Activated CD4-positive, alpha-beta T cell treated with anti-CD3 and anti-CD28 coated beads for 36 hours (primary cell): ENCODE results near the gene PDE4B. TPM values are rescaled to one million over a fixed set of nuclear protein-coding genes. Genes with fewer than 3 reads are reported as not detected.

Experiments
- ATAC-seq: fragments of 200-7000 bp; cut with Tn5 transposase; one replicate; pipeline ENCODE4 v1.10.0; 2021; ENCODE audit warnings: mild to moderate bottlenecking, moderate library complexity
- CTCF ChIA-PET: fragments of 350-600 bp; sonication (Branson Sonifier 250); formaldehyde crosslinking; loops from one replicate; lab custom pipeline; 2021; ENCODE audit warnings: antibody characterized with exemption; lab: Charles Lee
- POLR2A ChIA-PET: fragments of 350-600 bp; sonication (Branson Sonifier 250); formaldehyde crosslinking; loops from one replicate; lab custom pipeline; 2021; ENCODE audit warnings: antibody characterized with exemption, inconsistent platforms; lab: Charles Lee
- DNase-seq: peaks from one replicate; pipeline ENCODE4 v3.0.0-alpha.2; 2020
- H3K27ac Mint-ChIP-seq: one replicate; pipeline ENCODE4 v1.8.0; 2021; ENCODE audit warnings: mixed read lengths
- H3K27me3 Mint-ChIP-seq: one replicate; pipeline ENCODE4 v1.8.0; 2021; ENCODE audit warnings: mixed read lengths
- H3K36me3 Mint-ChIP-seq: one replicate; pipeline ENCODE4 v1.8.0; 2021; ENCODE audit warnings: low read depth, mixed read lengths
- H3K4me1 Mint-ChIP-seq: one replicate; pipeline ENCODE4 v1.8.0; 2021; ENCODE audit warnings: mixed read lengths
- H3K4me3 Mint-ChIP-seq: one replicate; pipeline ENCODE4 v1.8.0; 2021; ENCODE audit warnings: mild to moderate bottlenecking, moderate library complexity, mixed read lengths
- H3K9me3 Mint-ChIP-seq: one replicate; pipeline ENCODE4 v1.8.0; 2021; ENCODE audit warnings: low read depth, mixed read lengths
- intact Hi-C, 2 experiments: fragments of 100-400 bp; cut with DNase I in 1 of 2; cut with micrococcal nuclease in 1 of 2; formaldehyde crosslinking; loops; one replicate each; pipeline versions ENCODE4 v1.14.2 to v1.15.1; 2022 to 2024; cut with DNase I, micrococcal nuclease
- total RNA-seq, 2 experiments: library from RNA; stranded (reverse); gene quantifications; one replicate each; pipeline ENCODE4 v1.2.3, GENCODE V29; 2021

Gene PDE4B
- total RNA-seq, 2 experiments from 2014 or later: 24.2 to 24.7 TPM

DNA sequence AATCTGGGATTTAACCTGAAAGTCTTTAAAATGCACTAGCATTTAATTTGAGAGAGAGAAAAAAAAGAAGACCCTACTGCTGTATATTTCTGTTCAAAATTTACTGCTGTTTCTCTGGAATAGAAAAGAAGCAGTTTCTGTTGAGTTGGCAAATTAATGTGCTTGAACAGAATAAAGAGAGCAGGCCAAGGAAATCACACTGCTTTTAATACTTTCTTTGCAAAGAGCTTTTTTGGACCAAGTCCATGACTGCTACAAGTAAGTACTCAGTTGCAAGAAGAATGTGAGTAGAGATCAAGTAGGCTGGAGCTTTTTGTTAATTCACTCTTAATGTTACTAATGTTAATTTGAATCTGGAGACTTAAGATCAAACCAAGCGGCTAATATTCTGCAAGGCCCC is 405.1 kb downstream of the PDE4B start:
- intact Hi-C loops: no loop called here
- no peaks in the 10 kb centered on the region for H3K4me1 Mint-ChIP-seq
- no peak for ATAC-seq
- no peak overlapping the region for H3K27ac Mint-ChIP-seq
- no peak for DNase-seq
- H3K9me3 Mint-ChIP-seq: no peaks in the 10 kb centered on the region
- no peaks in the 10 kb centered on the region for H3K36me3 Mint-ChIP-seq
- ChIA-PET POLR2A (no interaction called here), CTCF (interaction anchor here (0.6 kb wide), 1 partner anchor 258 kb away, joined by 4 read pairs; no protein-coding TSS in a partner anchor)
- no peaks in the 10 kb centered on the region for H3K27me3 Mint-ChIP-seq
- no peak overlapping the region for H3K4me3 Mint-ChIP-seq

DNA sequence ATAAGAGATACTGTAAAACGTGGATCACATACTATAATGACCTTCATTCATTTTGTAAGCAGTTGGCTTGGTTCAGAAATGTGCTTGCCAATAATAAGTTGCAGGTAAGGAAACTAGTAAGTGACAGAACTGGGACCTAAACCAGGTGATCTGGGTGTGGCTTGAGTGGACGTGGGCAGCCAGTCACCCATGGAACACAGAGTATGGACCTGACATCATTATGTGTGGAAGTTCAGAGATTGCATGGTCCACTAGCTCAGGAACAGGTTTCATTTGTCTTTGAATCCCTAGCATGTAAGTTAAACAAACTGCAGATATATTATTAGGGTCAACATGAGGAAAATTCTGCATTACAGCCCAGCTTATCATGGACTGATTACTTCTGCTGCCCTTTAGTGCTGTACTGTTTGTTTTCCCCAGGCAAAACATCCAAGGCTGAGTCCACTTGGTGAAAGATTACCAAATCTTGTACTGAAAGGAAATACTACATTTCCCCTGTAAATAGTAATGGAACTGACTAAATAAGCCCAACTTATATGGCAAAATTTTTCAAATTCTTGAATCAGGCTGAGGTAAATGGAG is 414.0 kb downstream of the PDE4B start:
- peaks cover 2% of the 10 kb centered on the region for H3K27me3 Mint-ChIP-seq
- peak overlapping the region; percentile 5 for H3K27ac Mint-ChIP-seq
- peaks cover 3% of the 10 kb centered on the region for H3K9me3 Mint-ChIP-seq
- H3K36me3 Mint-ChIP-seq: no peaks in the 10 kb centered on the region
- H3K4me3 Mint-ChIP-seq: no peak overlapping the region
- intact Hi-C loops: no loop called here
- ChIA-PET CTCF (interaction anchor here (1.0 to 1.6 kb wide), 2 partner anchors 239 to 975 kb away, joined by 4 read pairs; no protein-coding TSS in a partner anchor), POLR2A (interaction anchor here (0.7 kb wide), 1 partner anchor 66 kb away, joined by 4 read pairs; no protein-coding TSS in a partner anchor)
- DNase-seq (no peak), ATAC-seq (no peak)
- no peaks in the 10 kb centered on the region for H3K4me1 Mint-ChIP-seq

GRCh38 chr1:66207484-66207883 is 414.8 kb downstream of the PDE4B start:
- ATAC-seq (no peak), DNase-seq (no peak)
- no peak overlapping the region for H3K4me3 Mint-ChIP-seq
- POLR2A ChIA-PET: interaction anchor here (0.7 kb wide), 1 partner anchor 67 kb away, joined by 4 read pairs; no protein-coding TSS in a partner anchor
- H3K36me3 Mint-ChIP-seq: no peaks in the 10 kb centered on the region
- H3K4me1 Mint-ChIP-seq: no peaks in the 10 kb centered on the region
- H3K27ac Mint-ChIP-seq: no peak overlapping the region
- H3K27me3 Mint-ChIP-seq: peaks cover 2% of the 10 kb centered on the region
- H3K9me3 Mint-ChIP-seq: peaks cover 3% of the 10 kb centered on the region
- intact Hi-C loops: no loop called here
- CTCF ChIA-PET: interaction anchor here (1.0 to 2.1 kb wide), 3 partner anchors 13 to 239 kb away, joined by 3 to 5 read pairs (median 4); no protein-coding TSS in a partner anchor

DNA sequence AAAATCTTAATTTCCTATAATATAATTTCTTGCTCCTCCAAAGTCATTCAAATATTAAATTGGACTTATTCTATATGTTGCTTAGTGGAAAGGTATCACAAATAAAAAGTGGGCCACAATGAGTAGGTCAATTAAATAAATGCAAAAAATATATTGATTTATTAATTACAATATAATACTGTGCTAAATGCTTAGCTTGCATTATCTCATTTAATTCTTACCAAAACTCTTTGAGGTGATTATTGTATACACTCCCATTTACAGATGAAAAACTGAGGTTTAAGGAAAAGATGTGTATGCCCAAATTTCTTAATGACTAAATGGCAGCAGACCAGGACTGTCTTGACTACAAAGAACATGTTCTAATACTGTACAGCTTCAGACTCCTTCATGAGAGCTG is 415.9 kb downstream of the PDE4B start:
- no peak overlapping the region for H3K4me3 Mint-ChIP-seq
- peaks cover 3% of the 10 kb centered on the region for H3K9me3 Mint-ChIP-seq
- no peak for ATAC-seq
- CTCF ChIA-PET: interaction anchor here (1.0 to 2.1 kb wide), 3 partner anchors 15 to 198 kb away, joined by 3 to 5 read pairs (median 3); no protein-coding TSS in a partner anchor
- DNase-seq: no peak
- intact Hi-C loops: no loop called here
- H3K27me3 Mint-ChIP-seq: peaks cover 2% of the 10 kb centered on the region
- POLR2A ChIA-PET: interaction anchor here (0.9 kb wide), 1 partner anchor 27 kb away, joined by 3 read pairs; no protein-coding TSS in a partner anchor
- H3K4me1 Mint-ChIP-seq: no peaks in the 10 kb centered on the region
- no peak overlapping the region for H3K27ac Mint-ChIP-seq
- no peaks in the 10 kb centered on the region for H3K36me3 Mint-ChIP-seq

GRCh38 chr1:66210635-66211244 is 418.0 kb downstream of the PDE4B start:
- Mint-ChIP-seq H3K36me3 (no peaks in the 10 kb centered on the region), H3K4me3 (no peak overlapping the region), H3K9me3 (no peaks in the 10 kb centered on the region), H3K27me3 (peaks cover 2% of the 10 kb centered on the region), H3K4me1 (peaks cover 14% of the 10 kb centered on the region), H3K27ac (no peak overlapping the region)
- no peak for ATAC-seq
- POLR2A ChIA-PET: no interaction called here
- CTCF ChIA-PET: no interaction called here
- intact Hi-C loops: no loop called here
- DNase-seq: no peak

GRCh38 chr1:66211521-66211920 is 418.8 kb downstream of the PDE4B start:
- no peak overlapping the region for H3K4me3 Mint-ChIP-seq
- ChIA-PET POLR2A (no interaction called here), CTCF (interaction anchor here (0.8 kb wide), 1 partner anchor 31 kb away, joined by 3 read pairs; no protein-coding TSS in a partner anchor)
- H3K9me3 Mint-ChIP-seq: no peaks in the 10 kb centered on the region
- no peak for DNase-seq
- no peak overlapping the region for H3K27ac Mint-ChIP-seq
- H3K36me3 Mint-ChIP-seq: no peaks in the 10 kb centered on the region
- H3K27me3 Mint-ChIP-seq: peaks cover under 1% of the 10 kb centered on the region
- intact Hi-C loops: no loop called here
- ATAC-seq: no peak
- peaks cover 14% of the 10 kb centered on the region for H3K4me1 Mint-ChIP-seq

GRCh38 chr1:66213491-66213890 is 420.8 kb downstream of the PDE4B start:
- H3K4me1 Mint-ChIP-seq: peaks cover 14% of the 10 kb centered on the region
- ATAC-seq (no peak), DNase-seq (no peak)
- no peak overlapping the region for H3K27ac Mint-ChIP-seq
- H3K4me3 Mint-ChIP-seq: no peak overlapping the region
- intact Hi-C loops: no loop called here
- H3K36me3 Mint-ChIP-seq: no peaks in the 10 kb centered on the region
- POLR2A ChIA-PET: no interaction called here
- no peaks in the 10 kb centered on the region for H3K9me3 Mint-ChIP-seq
- CTCF ChIA-PET: interaction anchor here (1.6 kb wide), 1 partner anchor 22 kb away, joined by 3 read pairs; no protein-coding TSS in a partner anchor
- no peaks in the 10 kb centered on the region for H3K27me3 Mint-ChIP-seq

DNA sequence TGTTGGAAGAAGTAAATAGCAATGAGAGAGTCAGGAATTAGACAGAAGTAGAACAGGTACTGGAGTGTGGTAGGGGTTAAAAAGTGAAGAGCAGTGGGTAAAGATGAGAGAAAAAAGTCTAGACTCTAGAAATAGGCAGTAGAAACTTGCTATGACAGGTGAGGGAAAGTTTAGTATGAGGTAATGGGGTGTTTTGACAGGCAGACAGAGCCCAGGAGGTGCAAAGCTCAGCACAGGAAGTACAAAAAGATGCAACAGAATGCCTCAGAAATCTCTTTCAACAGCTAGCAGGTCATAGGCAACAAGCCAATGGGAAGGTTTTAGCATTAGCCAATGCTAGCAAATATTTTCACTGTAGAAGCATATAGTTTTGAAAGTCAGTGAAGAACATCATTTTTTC is 422.2 kb downstream of the PDE4B start:
- ATAC-seq (peak; percentile 93), DNase-seq (peak; percentile 37)
- Mint-ChIP-seq H3K36me3 (no peaks in the 10 kb centered on the region), H3K27me3 (no peaks in the 10 kb centered on the region), H3K9me3 (no peaks in the 10 kb centered on the region), H3K27ac (peak overlapping the region; percentile 52), H3K4me1 (peaks cover 14% of the 10 kb centered on the region), H3K4me3 (no peak overlapping the region)
- ChIA-PET POLR2A (no interaction called here), CTCF (interaction anchor here (1.0 to 1.6 kb wide), 4 partner anchors 9 to 255 kb away, joined by 3 to 4 read pairs (median 4); no protein-coding TSS in a partner anchor)
- intact Hi-C loops: loop anchor here in 1 of 2 experiments (5.0 kb wide), 1 partner anchor 33 kb away; no protein-coding TSS in a partner anchor

DNA sequence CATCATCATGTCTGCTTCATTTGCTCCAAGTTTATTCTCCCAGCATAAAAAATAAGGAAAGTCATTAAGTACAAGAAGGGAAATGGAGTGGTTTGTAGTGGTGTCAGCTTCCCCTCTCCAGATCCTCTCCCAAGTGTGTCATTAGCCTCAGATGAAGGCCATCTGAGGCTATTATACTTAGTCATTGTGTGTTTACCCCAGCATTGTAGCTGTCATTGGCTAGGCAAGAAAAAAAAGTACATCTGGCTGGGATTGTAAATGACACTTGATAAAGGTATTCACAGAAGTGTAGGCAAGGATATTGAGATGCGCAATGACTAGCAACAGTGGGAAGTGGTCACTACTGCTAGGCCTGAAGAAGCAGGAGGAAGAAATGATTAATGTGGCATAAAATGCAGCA is 424.3 kb downstream of the PDE4B start:
- Mint-ChIP-seq H3K27me3 (no peaks in the 10 kb centered on the region), H3K4me3 (no peak overlapping the region), H3K9me3 (no peaks in the 10 kb centered on the region), H3K36me3 (no peaks in the 10 kb centered on the region), H3K27ac (no peak overlapping the region), H3K4me1 (peaks cover 14% of the 10 kb centered on the region)
- DNase-seq (no peak), ATAC-seq (no peak)
- intact Hi-C loops: loop anchor here in 1 of 2 experiments (5.0 kb wide), 1 partner anchor 35 kb away; no protein-coding TSS in a partner anchor
- CTCF ChIA-PET: interaction anchor here (2.2 kb wide), 1 partner anchor 26 kb away, joined by 9 read pairs; no protein-coding TSS in a partner anchor
- POLR2A ChIA-PET: no interaction called here

- peaks cover 14% of the 10 kb centered on the region for H3K4me1 Mint-ChIP-seq
- no peaks in the 10 kb centered on the region for H3K27me3 Mint-ChIP-seq
- no peak for ATAC-seq
- intact Hi-C loops: loop anchor here in 1 of 2 experiments (5.0 kb wide), 1 partner anchor 35 kb away; no protein-coding TSS in a partner anchor
- ChIA-PET POLR2A (no interaction called here), CTCF (interaction anchor here (0.7 to 2.2 kb wide), 2 partner anchors 10 to 25 kb away, joined by 3 to 9 read pairs; no protein-coding TSS in a partner anchor)
- no peak for DNase-seq
- H3K27ac Mint-ChIP-seq: no peak overlapping the region
- H3K36me3 Mint-ChIP-seq: no peaks in the 10 kb centered on the region
- H3K9me3 Mint-ChIP-seq: no peaks in the 10 kb centered on the region
- H3K4me3 Mint-ChIP-seq: no peak overlapping the region
These were observed 424.9 kb downstream of the PDE4B start for GRCh38 chr1:66217561-66217960.

GRCh38 chr1:66220477-66220876 is 427.8 kb downstream of the PDE4B start:
- no peak overlapping the region for H3K4me3 Mint-ChIP-seq
- H3K27me3 Mint-ChIP-seq: peaks cover 4% of the 10 kb centered on the region
- POLR2A ChIA-PET: no interaction called here
- ATAC-seq (no peak), DNase-seq (no peak)
- intact Hi-C loops: no loop called here
- H3K9me3 Mint-ChIP-seq: no peaks in the 10 kb centered on the region
- H3K36me3 Mint-ChIP-seq: no peaks in the 10 kb centered on the region
- H3K27ac Mint-ChIP-seq: no peak overlapping the region
- peaks cover 9% of the 10 kb centered on the region for H3K4me1 Mint-ChIP-seq
- CTCF ChIA-PET: interaction anchor here (0.8 to 1.6 kb wide), 3 partner anchors 9 to 22 kb away, joined by 3 to 9 read pairs (median 3); no protein-coding TSS in a partner anchor
